HepG2 (cell line): ENCODE data around the gene UBE2H. TPM values are rescaled to one million over a fixed set of nuclear protein-coding genes. Genes with fewer than 3 reads are reported as not detected.

Experiments
- ATF2 ChIP-seq: sonication (generic); formaldehyde crosslinking; IDR thresholded peaks from 2 replicates; pipeline ENCODE4 v1.4.0; 2020; ENCODE audit warnings: missing genetic modification reagents
- CSRNP1 ChIP-seq: sonication (generic); formaldehyde crosslinking; IDR thresholded peaks from 2 replicates; pipeline ENCODE4 v1.8.1; 2023; ENCODE audit warnings: mild to moderate bottlenecking, missing genetic modification reagents
- DDIT3 ChIP-seq: sonication (generic); formaldehyde crosslinking; IDR thresholded peaks from 2 replicates; pipeline ENCODE4 v1.4.0; 2020; ENCODE audit warnings: mild to moderate bottlenecking, missing genetic modification reagents
- DR1 ChIP-seq: sonication (generic); formaldehyde crosslinking; IDR thresholded peaks from 2 replicates; pipeline ENCODE4 v1.8.0; 2021; ENCODE audit warnings: mild to moderate bottlenecking, missing genetic modification reagents, inconsistent platforms
- ELF4 ChIP-seq: sonication (generic); formaldehyde crosslinking; IDR thresholded peaks from 2 replicates; pipeline ENCODE4 v1.5.0; 2020; ENCODE audit warnings: missing genetic modification reagents, mild to moderate bottlenecking, moderate library complexity, borderline replicate concordance
- GZF1 ChIP-seq: sonication (generic); formaldehyde crosslinking; IDR thresholded peaks from 2 replicates; pipeline ENCODE4 v1.5.1; 2020; ENCODE audit warnings: mild to moderate bottlenecking, missing genetic modification reagents
- HNF4G ChIP-seq, 2 experiments: sonication (generic) in 1 of 2; formaldehyde crosslinking in 1 of 2; IDR thresholded peaks; 2 replicates each; pipeline versions ENCODE4 v1.4.0 to v1.6.1; 2011 to 2020; ENCODE audit warnings: borderline replicate concordance in 2 of 2, low read depth in 2 of 2, mild to moderate bottlenecking in 2 of 2, low read length in 1 of 2, missing genetic modification reagents in 1 of 2, moderate library complexity in 1 of 2
- HNRNPK ChIP-seq: fragments of 200-400 bp; formaldehyde crosslinking; IDR thresholded peaks from 2 replicates; pipeline ENCODE4 v1.6.1; 2018; ENCODE audit warnings: low read length, low read depth, moderate library complexity, mild to moderate bottlenecking; ENCODE audit not compliant: poor library complexity, severe bottlenecking
- JUNB ChIP-seq: sonication (generic); formaldehyde crosslinking; IDR thresholded peaks from 2 replicates; pipeline ENCODE4 v1.8.0; 2022; ENCODE audit warnings: missing genetic modification reagents, mild to moderate bottlenecking, borderline replicate concordance
- NR2F1 ChIP-seq, 2 experiments: fragments of 450-650 bp in 1 of 2; formaldehyde crosslinking in 1 of 2; IDR thresholded peaks; 2 replicates each; pipeline versions ENCODE4 v1.5.0 to v1.6.1; 2016 to 2020; ENCODE audit warnings: mild to moderate bottlenecking in 1 of 2, missing compliant biosample characterization in 1 of 2, missing genetic modification reagents in 1 of 2, moderate library complexity in 1 of 2
- PLSCR1 ChIP-seq: sonication (generic); formaldehyde crosslinking; IDR thresholded peaks from 2 replicates; pipeline ENCODE4 v1.5.0; 2020; ENCODE audit warnings: missing genetic modification reagents, mild to moderate bottlenecking, borderline replicate concordance
- SNAPC2 ChIP-seq: sonication (generic); formaldehyde crosslinking; IDR thresholded peaks from 2 replicates; pipeline ENCODE4 v1.8.1; 2022; ENCODE audit warnings: mild to moderate bottlenecking, missing genetic modification reagents
- SNAPC5 ChIP-seq: sonication (generic); formaldehyde crosslinking; IDR thresholded peaks from 2 replicates; pipeline ENCODE4 v1.8.1; 2023; ENCODE audit warnings: mild to moderate bottlenecking, missing genetic modification reagents, borderline replicate concordance
- ZNF530 ChIP-seq: sonication (generic); formaldehyde crosslinking; IDR thresholded peaks from 2 replicates; pipeline ENCODE4 v1.5.0; 2020; ENCODE audit warnings: low read depth, mild to moderate bottlenecking, missing genetic modification reagents
- ZNF639 ChIP-seq: conservative IDR thresholded peaks from 2 replicates; pipeline ENCODE4 v1.6.1; 2018; ENCODE audit warnings: missing genetic modification reagents
- ZNF766 ChIP-seq: sonication (generic); formaldehyde crosslinking; IDR thresholded peaks from 2 replicates; pipeline ENCODE4 v1.5.0; 2020; ENCODE audit warnings: missing genetic modification reagents, borderline replicate concordance
- ZNF770 ChIP-seq: sonication (generic); formaldehyde crosslinking; IDR thresholded peaks from 2 replicates; pipeline ENCODE4 v1.5.0; 2020; ENCODE audit warnings: mild to moderate bottlenecking, missing genetic modification reagents
- ZNF839 ChIP-seq: sonication (generic); formaldehyde crosslinking; IDR thresholded peaks from 2 replicates; pipeline ENCODE4 v1.4.0; 2020; ENCODE audit warnings: missing genetic modification reagents, mild to moderate bottlenecking, borderline replicate concordance
- ZSCAN29 ChIP-seq: sonication (generic); formaldehyde crosslinking; conservative IDR thresholded peaks from 2 replicates; pipeline ENCODE4 v1.4.0; 2020; ENCODE audit warnings: mild to moderate bottlenecking, missing genetic modification reagents
- polyA plus RNA-seq, 8 experiments: library from polyadenylated mRNA; depleted of rRNA in 3 of 8; stranded (reverse) in 7 of 8; unstranded in 1 of 8; fragments of >200 nt; fragmentation: Illumina TruSeq in 4 of 8; extraction: Trizol in 4 of 8; gene quantifications; 2 replicates each; pipeline versions ENCODE4 v1.2.1 to v1.2.3, GENCODE V29; 2011 to 2016; ENCODE audit warnings: low read depth in 4 of 8, missing spikeins in 1 of 8, mixed read lengths in 1 of 8; ENCODE audit not compliant: insufficient read depth in 1 of 8
- total RNA-seq, 5 experiments: library from RNA; depleted of rRNA; stranded (reverse); fragments of >200 nt; fragmentation: Illumina TruSeq; extraction: Trizol; gene quantifications; 2 replicates each; pipeline ENCODE4 v1.2.3, GENCODE V29; 2016; ENCODE audit warnings: low read depth in 1 of 5

Gene UBE2H
- total and polyA plus RNA-seq, 2 of the 13 experiments (the other 11 are each of a cell fraction or from before 2014, with no cell fraction given): 15.5 to 40.1 TPM

- TF ChIP-seq CSRNP1 (no peak), ZNF530 (CRISPR knock-in tag) (no peak), SNAPC2 (CRISPR knock-in tag) (no peak), ELF4 (no peak), DDIT3 (no peak), ZNF766 (no peak), SNAPC5 (peak; percentile 61; the same call in 1 of the 2 replicates), ZNF839 (CRISPR knock-in tag) (no peak), DR1 (peak; percentile 4; the same call in 1 of the 2 replicates), PLSCR1 (no peak), HNF4G (IDR thresholded peaks at IDR 0.05; ENCODE audit: borderline replicate concordance, low read depth, low read length) (no peak; the same call in 1 of the 2 replicates), HNF4G (CRISPR knock-in tag; IDR thresholded peaks at IDR 0.05; ENCODE audit: borderline replicate concordance, low read depth) (no peak), ATF2 (CRISPR knock-in tag) (no peak), JUNB (CRISPR knock-in tag) (no peak), HNRNPK (no peak), GZF1 (CRISPR knock-in tag) (no peak), NR2F1 (CRISPR knock-in tag; IDR thresholded peaks at IDR 0.05) (no peak; a peak in 1 of 4 replicates), ZSCAN29 (CRISPR knock-in tag) (no peak; the same call in 1 of the 2 replicates), ZNF639 (CRISPR knock-in tag) (no peak), ZNF770 (CRISPR knock-in tag) (peak; percentile 22; the same call in 1 of the 2 replicates)
These were observed 3.2 kb downstream of the UBE2H start (continued) for GRCh38 chr7:129949292-129950133.
